Thyroid gland (tissue), 4 donors: ENCODE results near the gene SPATA3.

Experiments
- POLR2A ChIP-seq, 2 donors: fragments of 450-650 bp; IDR thresholded peaks; one replicate each; pipeline ENCODE4 v1.6.1; 2017; ENCODE audit warnings: antibody characterized with exemption in 2 of 2, mild to moderate bottlenecking in 2 of 2, moderate library complexity in 1 of 2
- TF ChIP-seq, protein P1 (sequence below), 6 experiments: fragments of 200-600 bp in 3 of 6; fragments of 450-650 bp in 3 of 6; sonication (generic) in 3 of 6; IDR thresholded peaks; one replicate each; pipeline ENCODE4 v1.5.1; 2016 to 2019; ENCODE audit warnings: antibody characterized with exemption in 6 of 6, mild to moderate bottlenecking in 2 of 6, inconsistent platforms in 1 of 6, moderate library complexity in 1 of 6

DNA sequence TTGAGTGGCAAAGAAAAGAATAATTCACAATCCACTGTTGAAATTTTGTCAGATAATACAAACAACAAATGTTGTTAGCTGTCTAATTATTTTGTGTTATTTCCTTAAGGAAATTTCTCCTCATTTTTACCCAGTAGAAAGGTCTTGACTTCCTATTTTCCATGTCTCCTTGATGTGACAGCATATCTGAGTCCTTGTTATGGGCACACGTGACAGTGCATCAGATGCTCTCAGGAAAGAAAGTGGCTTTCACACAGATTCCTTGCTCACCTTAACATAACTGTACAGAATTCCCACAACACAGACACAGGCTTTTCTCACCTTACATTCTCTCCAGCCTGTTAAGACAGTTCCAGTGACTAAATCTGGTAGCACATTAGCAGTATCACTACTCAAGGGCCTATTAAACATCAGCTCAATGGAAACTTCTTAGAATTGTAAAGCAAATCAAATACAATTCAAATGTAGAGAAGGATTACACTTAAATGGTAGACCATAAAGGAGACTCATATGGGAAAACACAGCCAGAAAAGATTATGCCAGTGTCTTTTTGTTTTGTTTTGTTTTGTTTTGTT, 40.7 kb upstream of the SPATA3 start:
- TF ChIP-seq, protein P1, sequence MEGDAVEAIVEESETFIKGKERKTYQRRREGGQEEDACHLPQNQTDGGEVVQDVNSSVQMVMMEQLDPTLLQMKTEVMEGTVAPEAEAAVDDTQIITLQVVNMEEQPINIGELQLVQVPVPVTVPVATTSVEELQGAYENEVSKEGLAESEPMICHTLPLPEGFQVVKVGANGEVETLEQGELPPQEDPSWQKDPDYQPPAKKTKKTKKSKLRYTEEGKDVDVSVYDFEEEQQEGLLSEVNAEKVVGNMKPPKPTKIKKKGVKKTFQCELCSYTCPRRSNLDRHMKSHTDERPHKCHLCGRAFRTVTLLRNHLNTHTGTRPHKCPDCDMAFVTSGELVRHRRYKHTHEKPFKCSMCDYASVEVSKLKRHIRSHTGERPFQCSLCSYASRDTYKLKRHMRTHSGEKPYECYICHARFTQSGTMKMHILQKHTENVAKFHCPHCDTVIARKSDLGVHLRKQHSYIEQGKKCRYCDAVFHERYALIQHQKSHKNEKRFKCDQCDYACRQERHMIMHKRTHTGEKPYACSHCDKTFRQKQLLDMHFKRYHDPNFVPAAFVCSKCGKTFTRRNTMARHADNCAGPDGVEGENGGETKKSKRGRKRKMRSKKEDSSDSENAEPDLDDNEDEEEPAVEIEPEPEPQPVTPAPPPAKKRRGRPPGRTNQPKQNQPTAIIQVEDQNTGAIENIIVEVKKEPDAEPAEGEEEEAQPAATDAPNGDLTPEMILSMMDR (IDR thresholded peaks at IDR 0.05), result no peak
- no peak for TF ChIP-seq POLR2A (IDR thresholded peaks at IDR 0.05)
